LNCaP clone FGC (cell line): ENCODE measurements around the gene PRKCQ.

Experiments used
- DNase-seq: peaks from one replicate; pipeline ENCODE4 v3.0.0-alpha.2; 2011; ENCODE audit warnings: low read depth
- H3K4me3 ChIP-seq: 2 replicates; pipeline ENCODE4 v1.5.1; 2011; ENCODE audit warnings: mild to moderate bottlenecking, low read depth, low read length, control low read depth
- CTCF ChIP-seq: IDR thresholded peaks from 2 replicates; pipeline ENCODE4 v1.5.1; 2012; ENCODE audit warnings: mild to moderate bottlenecking; ENCODE audit not compliant: control insufficient read depth, insufficient read depth; ENCODE audit errors: extremely low read depth

Gene PRKCQ

GRCh38 chr10:6390213-6390845 is 189.7 kb downstream of the PRKCQ start:
- no peak for TF ChIP-seq CTCF
- no peak for DNase-seq
- H3K4me3 ChIP-seq = no peak overlapping the region

- no peak for DNase-seq
- TF ChIP-seq CTCF = no peak
- no peak overlapping the region for H3K4me3 ChIP-seq
These were observed 191.7 kb downstream of the PRKCQ start for GRCh38 chr10:6388261-6388893.

GRCh38 chr10:6386960-6387359 is 193.1 kb downstream of the PRKCQ start:
- H3K4me3 ChIP-seq = no peak overlapping the region
- no peak for DNase-seq
- no peak for TF ChIP-seq CTCF

- H3K4me3 ChIP-seq = no peak overlapping the region
- DNase-seq = no peak
- no peak for TF ChIP-seq CTCF
These were observed 193.7 kb downstream of the PRKCQ start for GRCh38 chr10:6386346-6386745.

- DNase-seq = no peak
- no peak overlapping the region for H3K4me3 ChIP-seq
- TF ChIP-seq CTCF = no peak
These were observed 194.4 kb downstream of the PRKCQ start for GRCh38 chr10:6385665-6386064.

GRCh38 chr10:6384847-6385246 is 195.2 kb downstream of the PRKCQ start:
- no peak for DNase-seq
- TF ChIP-seq CTCF = no peak
- no peak overlapping the region for H3K4me3 ChIP-seq

- no peak for DNase-seq
- H3K4me3 ChIP-seq = no peak overlapping the region
- TF ChIP-seq CTCF = no peak
These were observed 196.0 kb downstream of the PRKCQ start for GRCh38 chr10:6384031-6384430.
